Activated CD4-positive, alpha-beta memory T cell treated with anti-CD3 and anti-CD28 coated beads, Interleukin-2, amount 10 ng/mL, durations not matched to agents 7 days and 5 days (primary cell): ENCODE results near the gene SCUBE1. TPM values are rescaled to one million over a fixed set of nuclear protein-coding genes. Genes with fewer than 3 reads are reported as not detected.

Experiments
- CTCF ChIA-PET: fragments of 350-600 bp; sonication (Branson Sonifier 250); formaldehyde crosslinking; loops from one replicate; lab custom pipeline; 2021; ENCODE audit warnings: antibody characterized with exemption, inconsistent platforms; lab: Charles Lee
- POLR2A ChIA-PET: fragments of 350-600 bp; sonication (Branson Sonifier 250); formaldehyde crosslinking; loops from one replicate; lab custom pipeline; 2021; ENCODE audit warnings: antibody characterized with exemption; lab: Charles Lee
- DNase-seq: peaks from one replicate; pipeline ENCODE4 v3.0.0-alpha.2; 2020
- H3K27ac Mint-ChIP-seq: one replicate; pipeline ENCODE4 v1.8.0; 2021; ENCODE audit warnings: mild to moderate bottlenecking, mixed read lengths
- H3K27me3 Mint-ChIP-seq: one replicate; pipeline ENCODE4 v1.8.0; 2021; ENCODE audit warnings: mixed read lengths
- H3K36me3 Mint-ChIP-seq: one replicate; pipeline ENCODE4 v1.8.0; 2021; ENCODE audit warnings: low read depth, mixed read lengths
- H3K4me1 Mint-ChIP-seq: one replicate; pipeline ENCODE4 v1.8.0; 2021; ENCODE audit warnings: mixed read lengths
- H3K4me3 Mint-ChIP-seq: one replicate; pipeline ENCODE4 v1.8.0; 2021; ENCODE audit warnings: mild to moderate bottlenecking, mixed read lengths
- H3K9me3 Mint-ChIP-seq: one replicate; pipeline ENCODE4 v1.8.0; 2021; ENCODE audit warnings: mixed read lengths
- total RNA-seq, 2 experiments: library from RNA; stranded (reverse); gene quantifications; one replicate each; pipeline ENCODE4 v1.2.3, GENCODE V29; 2021

The SCUBE1 gene
- total RNA-seq, 2 experiments from 2014 or later: 0.15 to 0.20 TPM

DNA sequence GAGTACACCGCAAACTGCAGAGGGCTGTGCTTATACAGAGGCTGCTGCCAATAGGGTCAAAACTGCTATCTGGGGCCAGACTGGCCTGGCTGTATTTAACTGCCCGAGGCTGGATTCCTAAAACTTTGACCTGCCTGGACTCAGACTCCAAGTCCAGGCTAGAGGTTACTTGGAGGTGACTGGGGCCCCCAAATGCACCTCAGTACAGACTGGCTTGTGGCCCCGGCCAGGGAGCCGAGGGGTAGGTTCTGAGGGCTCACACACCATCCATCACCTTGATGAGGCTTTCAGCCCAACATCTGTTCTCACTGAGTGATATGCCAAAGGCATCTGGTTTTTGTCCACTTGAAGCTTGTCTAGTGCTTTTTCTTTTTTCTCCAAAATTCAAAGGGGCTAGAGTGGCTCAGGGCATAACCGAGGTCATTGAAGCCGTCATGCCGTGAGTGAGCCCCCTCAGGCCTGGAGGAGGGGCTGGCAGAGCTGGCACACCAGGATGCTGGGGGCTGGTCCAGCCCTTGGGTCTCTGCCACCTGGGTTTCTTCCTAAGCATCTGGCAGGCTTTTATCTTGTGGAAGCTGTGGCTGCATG, 103.9 kb downstream of the SCUBE1 start:
- no peaks in the 10 kb centered on the region for H3K9me3 Mint-ChIP-seq
- DNase-seq: no peak
- no peaks in the 10 kb centered on the region for H3K36me3 Mint-ChIP-seq
- no peak overlapping the region for H3K27ac Mint-ChIP-seq
- H3K4me1 Mint-ChIP-seq: no peaks in the 10 kb centered on the region
- no peaks in the 10 kb centered on the region for H3K27me3 Mint-ChIP-seq
- POLR2A ChIA-PET: no interaction called here
- CTCF ChIA-PET: interaction anchor here (0.9 kb wide), 1 partner anchor 8 kb away, joined by 5 read pairs; no protein-coding TSS in a partner anchor
- H3K4me3 Mint-ChIP-seq: no peak overlapping the region

DNA sequence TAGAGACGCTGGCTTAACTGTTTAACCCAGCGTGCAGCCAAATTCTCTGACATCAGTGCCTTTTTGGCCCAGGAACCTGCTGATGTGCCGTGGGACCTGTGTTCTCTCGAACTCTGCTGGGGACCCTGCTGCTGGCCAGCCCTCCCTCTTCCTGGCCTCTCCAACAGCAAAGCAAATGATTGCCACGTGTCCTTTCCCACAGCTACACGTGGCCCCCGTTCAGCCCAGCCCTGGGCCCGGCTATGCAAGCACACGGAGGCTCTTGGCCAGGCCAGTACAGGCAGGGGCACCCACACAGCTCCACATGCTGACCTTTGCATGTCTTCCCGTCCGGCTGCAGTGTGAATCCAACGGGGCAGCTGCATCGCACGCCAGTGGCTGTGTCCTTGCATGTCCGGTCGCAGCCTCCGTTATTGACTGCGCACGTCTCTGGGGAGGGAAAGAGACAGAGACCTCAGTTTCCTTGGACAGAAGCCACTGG, 104.6 kb downstream of the SCUBE1 start:
- no peak overlapping the region for H3K4me3 Mint-ChIP-seq
- H3K27me3 Mint-ChIP-seq: no peaks in the 10 kb centered on the region
- H3K27ac Mint-ChIP-seq: no peak overlapping the region
- ChIA-PET POLR2A (no interaction called here), CTCF (no interaction called here)
- DNase-seq: no peak
- no peaks in the 10 kb centered on the region for H3K36me3 Mint-ChIP-seq
- H3K9me3 Mint-ChIP-seq: no peaks in the 10 kb centered on the region
- H3K4me1 Mint-ChIP-seq: no peaks in the 10 kb centered on the region

DNA sequence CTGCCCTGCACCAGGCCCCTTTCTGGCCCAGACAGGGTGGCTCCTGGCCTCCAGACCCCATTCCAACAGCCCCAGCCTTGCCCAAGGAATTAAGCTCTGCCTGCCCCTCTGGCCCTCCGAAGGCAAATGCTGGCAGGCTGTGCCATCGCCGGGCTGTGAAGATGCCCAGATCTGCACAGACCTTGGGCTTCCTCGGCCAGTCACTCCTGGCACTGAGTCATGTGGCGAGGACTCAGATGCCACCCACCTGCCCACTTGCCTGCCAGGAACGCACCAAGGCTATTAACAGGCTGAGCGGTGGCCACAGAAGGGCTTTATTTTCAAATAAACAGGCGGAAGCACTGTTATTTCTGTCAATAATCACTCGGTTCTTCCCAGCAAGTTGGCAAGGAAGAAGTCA, 105.9 kb downstream of the SCUBE1 start:
- Mint-ChIP-seq H3K4me3 (no peak overlapping the region), H3K36me3 (no peaks in the 10 kb centered on the region), H3K27ac (no peak overlapping the region), H3K27me3 (no peaks in the 10 kb centered on the region), H3K9me3 (no peaks in the 10 kb centered on the region), H3K4me1 (no peaks in the 10 kb centered on the region)
- ChIA-PET CTCF (no interaction called here), POLR2A (no interaction called here)
- DNase-seq: no peak

DNA sequence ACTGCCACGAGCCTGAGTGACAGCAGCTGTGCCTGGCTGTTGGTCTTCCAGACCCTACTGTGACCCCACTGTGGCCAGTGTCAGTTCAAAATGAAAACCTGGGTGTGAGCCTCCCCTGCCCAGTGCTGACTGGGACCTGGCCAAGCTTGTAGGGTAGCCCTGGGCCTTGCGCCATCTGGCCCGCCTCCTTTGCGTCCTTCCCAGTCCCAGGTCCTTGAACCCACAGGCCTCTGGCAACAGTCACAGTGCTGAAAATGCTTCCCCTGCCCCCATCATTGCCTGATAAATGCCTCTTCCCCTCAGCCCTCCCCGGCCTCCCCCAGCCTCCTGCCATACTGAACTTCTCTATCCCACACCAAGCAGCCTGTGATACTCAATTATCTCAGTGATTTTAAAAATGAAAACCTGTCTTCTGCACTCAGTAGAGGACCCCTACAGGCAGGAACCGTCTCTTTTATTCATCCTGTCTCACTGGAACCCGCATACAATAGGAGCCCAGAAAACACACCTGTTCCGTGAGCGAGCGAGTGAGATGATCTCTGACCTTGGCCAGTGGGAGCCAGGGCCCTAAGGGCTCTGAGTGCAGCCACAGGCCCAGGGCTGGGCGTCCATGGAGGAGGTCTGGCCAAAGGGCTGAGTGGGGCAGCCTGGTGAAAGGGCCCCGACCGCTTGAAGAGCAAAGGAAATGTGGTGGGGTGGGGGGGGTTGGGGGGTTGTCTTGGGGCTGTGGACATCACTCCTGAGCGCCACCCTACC, 106.6 kb downstream of the SCUBE1 start:
- Mint-ChIP-seq H3K4me1 (no peaks in the 10 kb centered on the region), H3K27me3 (no peaks in the 10 kb centered on the region), H3K27ac (no peak overlapping the region), H3K4me3 (no peak overlapping the region), H3K9me3 (no peaks in the 10 kb centered on the region), H3K36me3 (no peaks in the 10 kb centered on the region)
- CTCF ChIA-PET: no interaction called here
- POLR2A ChIA-PET: no interaction called here
- DNase-seq: no peak

DNA sequence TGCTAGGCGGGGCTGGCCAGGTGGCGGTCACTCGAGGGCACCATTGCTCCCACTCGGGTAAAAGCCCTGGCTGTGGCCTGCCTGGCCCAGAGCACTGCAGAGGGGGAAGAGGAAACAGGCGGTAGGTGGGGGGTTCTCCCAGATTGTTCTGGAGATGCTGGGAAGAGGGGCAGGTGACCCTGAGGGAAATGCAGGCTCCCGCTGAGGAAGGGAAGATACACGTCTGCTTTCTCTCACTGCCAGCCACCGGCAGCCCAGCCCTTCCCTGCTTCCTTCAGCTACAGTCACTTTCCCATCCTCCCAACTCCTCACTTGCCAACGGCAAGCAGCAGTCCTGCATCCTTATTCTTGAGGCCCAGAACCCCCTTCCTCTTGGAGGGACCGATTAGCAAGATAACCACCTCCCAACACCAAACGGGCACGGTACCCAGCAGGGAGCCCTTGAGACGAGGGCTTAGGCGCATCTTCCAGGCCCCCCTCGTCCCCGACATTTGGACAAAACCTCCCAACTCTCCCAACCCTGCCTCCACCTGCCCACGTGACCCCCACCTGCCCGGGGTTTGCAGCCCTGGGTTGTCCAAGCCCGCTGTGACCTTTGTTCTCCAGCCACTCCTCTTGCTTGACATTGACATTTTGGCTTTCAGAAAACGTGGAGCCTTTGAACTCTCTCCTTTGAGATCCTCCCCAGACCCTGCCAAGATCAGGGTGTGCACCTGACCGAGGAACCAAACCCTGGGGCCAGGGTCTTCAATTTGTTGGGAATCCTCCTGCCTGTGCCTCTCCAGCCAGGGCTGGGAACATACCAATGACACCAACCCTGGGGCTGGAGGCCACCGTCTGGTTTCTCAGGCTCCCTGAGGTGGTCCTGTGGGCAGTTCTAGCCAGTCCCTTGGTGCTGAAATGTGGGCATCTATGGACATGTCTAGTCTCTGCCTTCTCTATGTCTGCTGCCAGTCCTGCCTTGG, 107.4 kb downstream of the SCUBE1 start:
- H3K27ac Mint-ChIP-seq: no peak overlapping the region
- no peak overlapping the region for H3K4me3 Mint-ChIP-seq
- no peaks in the 10 kb centered on the region for H3K36me3 Mint-ChIP-seq
- POLR2A ChIA-PET: no interaction called here
- CTCF ChIA-PET: interaction anchor here (0.9 kb wide), 1 partner anchor 110 kb away, joined by 3 read pairs; no protein-coding TSS in a partner anchor
- H3K9me3 Mint-ChIP-seq: no peaks in the 10 kb centered on the region
- peaks cover 3% of the 10 kb centered on the region for H3K27me3 Mint-ChIP-seq
- H3K4me1 Mint-ChIP-seq: peaks cover 4% of the 10 kb centered on the region
- DNase-seq: no peak

DNA sequence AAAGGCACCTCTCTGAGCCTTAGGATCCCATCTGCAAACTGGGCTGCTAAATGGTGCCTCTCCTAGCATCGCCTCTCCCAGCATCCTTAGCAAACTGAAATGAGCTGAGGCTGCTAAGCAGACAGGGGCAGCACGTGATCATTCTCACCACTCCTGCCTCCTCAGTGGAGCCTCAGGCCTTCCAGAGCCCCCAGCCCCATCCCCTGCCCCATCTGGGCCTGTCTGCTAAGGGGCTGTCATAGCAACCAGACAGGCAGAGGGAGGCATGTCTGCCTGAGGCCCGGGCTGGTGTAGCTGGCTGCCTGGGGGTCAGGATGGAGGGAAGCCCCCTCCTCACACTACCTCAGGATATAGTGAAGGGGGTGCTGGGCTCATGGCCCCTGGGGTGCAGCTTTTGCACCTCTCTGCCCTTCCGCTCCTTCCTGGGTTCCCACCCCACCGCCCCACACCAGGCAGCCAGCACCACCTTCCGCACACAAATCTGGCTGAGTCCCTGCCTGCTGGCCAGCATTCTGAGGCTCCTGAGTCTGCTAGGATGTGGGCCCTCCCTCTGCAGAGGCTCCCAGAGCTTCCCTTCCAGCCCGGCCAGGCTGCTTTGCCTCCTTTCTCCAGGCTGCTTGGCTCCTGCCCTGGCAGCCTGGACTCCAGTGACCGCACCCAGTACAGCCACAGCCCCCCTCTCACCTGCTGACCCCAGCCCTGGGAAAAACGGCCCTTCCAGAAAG, 108.7 kb downstream of the SCUBE1 start:
- H3K4me1 Mint-ChIP-seq: peaks cover 4% of the 10 kb centered on the region
- H3K36me3 Mint-ChIP-seq: no peaks in the 10 kb centered on the region
- ChIA-PET CTCF (interaction anchor here (0.7 to 0.9 kb wide), 2 partner anchors 112 kb away, joined by 3 read pairs; no protein-coding TSS in a partner anchor), POLR2A (no interaction called here)
- DNase-seq: no peak
- H3K4me3 Mint-ChIP-seq: no peak overlapping the region
- no peaks in the 10 kb centered on the region for H3K9me3 Mint-ChIP-seq
- H3K27me3 Mint-ChIP-seq: peaks cover 3% of the 10 kb centered on the region
- H3K27ac Mint-ChIP-seq: no peak overlapping the region

DNA sequence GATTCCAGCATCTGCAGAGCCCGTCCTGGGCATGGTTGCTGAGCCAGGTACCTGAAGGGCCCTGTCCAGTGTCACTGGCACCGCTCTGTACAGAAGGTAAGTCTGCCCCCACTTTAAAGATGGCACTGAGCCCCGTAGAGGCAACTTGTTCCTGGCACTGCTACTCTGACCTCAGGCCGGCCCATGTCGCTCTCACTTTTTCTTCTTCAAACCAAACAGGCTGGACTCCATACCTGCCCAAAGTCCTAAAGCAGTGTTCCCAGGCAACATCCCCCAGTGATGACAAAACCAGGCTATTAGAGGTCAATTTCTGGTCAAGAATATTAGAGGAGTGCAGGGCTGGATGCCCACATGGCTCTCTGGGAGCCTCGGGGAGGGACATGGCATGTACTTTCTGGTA, 109.6 kb downstream of the SCUBE1 start:
- Mint-ChIP-seq H3K27ac (no peak overlapping the region), H3K4me1 (peaks cover 4% of the 10 kb centered on the region), H3K27me3 (peaks cover 3% of the 10 kb centered on the region), H3K4me3 (no peak overlapping the region), H3K9me3 (no peaks in the 10 kb centered on the region), H3K36me3 (no peaks in the 10 kb centered on the region)
- POLR2A ChIA-PET: interaction anchor here (1.4 kb wide), 1 partner anchor 30 kb away, joined by 3 read pairs; no protein-coding TSS in a partner anchor
- CTCF ChIA-PET: interaction anchor here (6.4 kb wide), 1 partner anchor 112 kb away, joined by 99 read pairs; no protein-coding TSS in a partner anchor
- DNase-seq: no peak

DNA sequence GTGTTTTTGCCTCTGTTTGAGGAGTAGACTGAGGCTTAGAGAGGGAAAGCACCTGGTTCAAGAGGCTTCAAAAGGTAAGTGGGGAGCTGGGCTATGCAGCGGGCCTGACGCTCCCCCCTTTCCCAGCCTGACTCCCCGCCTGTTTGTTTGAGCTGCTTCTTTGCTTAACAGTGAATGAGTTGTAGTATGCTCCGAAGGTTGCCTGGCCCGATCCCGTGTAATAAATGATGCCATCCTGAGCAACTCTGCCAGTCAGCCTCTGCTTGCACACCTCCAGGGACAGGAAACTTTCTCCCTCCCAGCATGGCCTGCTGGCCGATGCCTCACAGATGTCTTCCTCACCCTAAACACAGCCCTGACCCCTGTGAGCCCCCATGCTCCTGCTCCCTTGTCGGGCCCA, 110.7 kb downstream of the SCUBE1 start:
- no peak overlapping the region for H3K4me3 Mint-ChIP-seq
- H3K36me3 Mint-ChIP-seq: no peaks in the 10 kb centered on the region
- peaks cover 3% of the 10 kb centered on the region for H3K27me3 Mint-ChIP-seq
- H3K27ac Mint-ChIP-seq: no peak overlapping the region
- no peak for DNase-seq
- ChIA-PET CTCF (interaction anchor here (0.8 to 6.4 kb wide), 8 partner anchors 7 to 155 kb away, joined by 3 to 99 read pairs (median 6); no protein-coding TSS in a partner anchor), POLR2A (interaction anchor here (1.4 kb wide), 1 partner anchor 31 kb away, joined by 3 read pairs; no protein-coding TSS in a partner anchor)
- no peaks in the 10 kb centered on the region for H3K9me3 Mint-ChIP-seq
- peaks cover 4% of the 10 kb centered on the region for H3K4me1 Mint-ChIP-seq

DNA sequence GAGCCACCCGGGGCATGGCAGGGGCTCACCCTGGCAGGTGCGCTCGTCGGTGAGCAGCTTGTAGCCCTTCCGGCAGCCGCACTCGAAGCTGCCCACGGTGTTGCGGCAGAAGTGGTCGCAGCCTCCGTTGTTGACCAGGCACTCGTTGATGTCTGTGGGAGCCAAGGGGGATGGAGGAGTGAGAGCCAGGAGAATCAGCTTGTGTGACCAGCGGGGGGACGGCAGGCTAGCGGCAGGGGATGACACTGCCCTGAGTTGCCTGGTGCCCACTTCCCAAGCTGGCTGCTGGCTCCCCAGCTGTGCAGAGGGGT, 111.5 kb downstream of the SCUBE1 start:
- Mint-ChIP-seq H3K36me3 (no peaks in the 10 kb centered on the region), H3K4me3 (no peak overlapping the region), H3K27me3 (peaks cover 3% of the 10 kb centered on the region), H3K9me3 (no peaks in the 10 kb centered on the region), H3K27ac (no peak overlapping the region), H3K4me1 (peaks cover 4% of the 10 kb centered on the region)
- POLR2A ChIA-PET: interaction anchor here (0.5 to 1.0 kb wide), 2 partner anchors 58 to 113 kb away, joined by 3 read pairs; no protein-coding TSS in a partner anchor
- CTCF ChIA-PET: interaction anchor here (0.6 to 6.4 kb wide), 24 partner anchors 8 to 1977 kb away, joined by 3 to 99 read pairs (median 4); no protein-coding TSS in a partner anchor
- no peak for DNase-seq

DNA sequence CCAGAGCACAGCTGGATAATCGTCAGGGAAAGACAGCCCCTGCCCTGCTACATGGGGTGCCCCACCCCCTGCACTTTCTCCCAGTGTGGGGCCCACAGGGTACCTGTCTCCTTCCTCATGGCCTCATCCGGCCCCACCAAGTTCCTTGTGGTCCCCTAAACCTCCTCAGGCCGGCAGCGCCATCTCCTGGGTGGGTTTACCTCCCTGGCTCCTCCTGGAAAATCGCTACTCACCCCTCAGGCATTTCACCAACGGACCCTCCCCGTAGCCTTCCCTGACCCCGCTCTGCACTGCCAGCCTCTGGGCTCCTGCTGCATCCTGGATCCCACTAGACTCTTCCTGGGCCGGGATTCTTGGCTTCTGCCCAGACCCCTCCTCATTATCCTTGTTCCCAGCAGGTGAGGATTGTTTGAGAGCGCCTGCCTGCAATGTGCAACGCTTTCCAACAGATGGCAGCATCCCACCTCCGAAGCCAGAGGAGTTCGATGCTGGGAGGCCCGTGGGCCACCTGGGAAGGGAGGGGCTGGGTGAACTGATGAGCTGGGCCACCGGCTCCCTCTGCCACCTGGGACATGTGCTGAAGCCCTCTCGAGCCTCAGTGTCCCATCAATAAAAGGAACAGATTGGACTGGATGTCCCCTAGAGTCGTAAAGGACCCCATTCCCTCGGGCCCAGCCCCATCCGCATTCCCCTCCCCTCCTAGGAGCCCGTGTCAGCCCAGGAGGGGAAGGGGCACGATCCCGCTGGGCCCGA, 112.0 kb downstream of the SCUBE1 start:
- no peak overlapping the region for H3K4me3 Mint-ChIP-seq
- CTCF ChIA-PET: interaction anchor here (0.6 to 6.4 kb wide), 24 partner anchors 8 to 1977 kb away, joined by 3 to 99 read pairs (median 4); no protein-coding TSS in a partner anchor

DNA sequence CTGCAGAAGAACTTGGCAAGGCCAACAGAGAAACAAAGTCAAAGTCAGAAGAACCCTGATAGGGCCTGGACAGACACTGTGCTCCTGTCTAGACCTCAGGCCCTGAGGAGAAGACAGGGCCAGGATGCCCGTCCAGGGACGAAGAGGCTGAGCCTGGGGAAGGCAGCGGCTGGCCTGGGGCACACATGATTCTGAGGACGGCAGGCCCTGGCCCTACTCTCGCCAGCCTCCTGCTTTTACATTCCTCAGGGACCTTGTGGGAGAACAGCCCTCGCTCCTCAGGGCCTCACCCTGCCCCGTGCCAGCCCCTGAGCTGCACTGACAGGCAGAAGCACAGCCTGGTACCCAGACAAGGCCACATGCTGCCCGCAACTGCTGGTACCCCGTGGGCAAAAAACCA, 112.6 kb downstream of the SCUBE1 start:
- Mint-ChIP-seq H3K4me3 (no peak overlapping the region), H3K27me3 (peaks cover 6% of the 10 kb centered on the region), H3K27ac (no peak overlapping the region), H3K4me1 (peaks cover 4% of the 10 kb centered on the region), H3K9me3 (no peaks in the 10 kb centered on the region), H3K36me3 (no peaks in the 10 kb centered on the region)
- POLR2A ChIA-PET: no interaction called here
- CTCF ChIA-PET: interaction anchor here (1.4 to 6.4 kb wide), 4 partner anchors 47 to 155 kb away, joined by 3 to 99 read pairs (median 11); no protein-coding TSS in a partner anchor
- DNase-seq: no peak

More for the DNA sequence above, 112.0 kb downstream of the SCUBE1 start:
- Mint-ChIP-seq H3K27ac (no peak overlapping the region), H3K27me3 (peaks cover 3% of the 10 kb centered on the region), H3K4me1 (peaks cover 4% of the 10 kb centered on the region), H3K9me3 (no peaks in the 10 kb centered on the region), H3K36me3 (no peaks in the 10 kb centered on the region)
- POLR2A ChIA-PET: interaction anchor here (0.5 to 1.0 kb wide), 2 partner anchors 59 to 113 kb away, joined by 3 read pairs; no protein-coding TSS in a partner anchor
- peak; percentile 73 for DNase-seq
